Measurements from ENCODE around the gene SIK3.

The SIK3 gene

DNA sequence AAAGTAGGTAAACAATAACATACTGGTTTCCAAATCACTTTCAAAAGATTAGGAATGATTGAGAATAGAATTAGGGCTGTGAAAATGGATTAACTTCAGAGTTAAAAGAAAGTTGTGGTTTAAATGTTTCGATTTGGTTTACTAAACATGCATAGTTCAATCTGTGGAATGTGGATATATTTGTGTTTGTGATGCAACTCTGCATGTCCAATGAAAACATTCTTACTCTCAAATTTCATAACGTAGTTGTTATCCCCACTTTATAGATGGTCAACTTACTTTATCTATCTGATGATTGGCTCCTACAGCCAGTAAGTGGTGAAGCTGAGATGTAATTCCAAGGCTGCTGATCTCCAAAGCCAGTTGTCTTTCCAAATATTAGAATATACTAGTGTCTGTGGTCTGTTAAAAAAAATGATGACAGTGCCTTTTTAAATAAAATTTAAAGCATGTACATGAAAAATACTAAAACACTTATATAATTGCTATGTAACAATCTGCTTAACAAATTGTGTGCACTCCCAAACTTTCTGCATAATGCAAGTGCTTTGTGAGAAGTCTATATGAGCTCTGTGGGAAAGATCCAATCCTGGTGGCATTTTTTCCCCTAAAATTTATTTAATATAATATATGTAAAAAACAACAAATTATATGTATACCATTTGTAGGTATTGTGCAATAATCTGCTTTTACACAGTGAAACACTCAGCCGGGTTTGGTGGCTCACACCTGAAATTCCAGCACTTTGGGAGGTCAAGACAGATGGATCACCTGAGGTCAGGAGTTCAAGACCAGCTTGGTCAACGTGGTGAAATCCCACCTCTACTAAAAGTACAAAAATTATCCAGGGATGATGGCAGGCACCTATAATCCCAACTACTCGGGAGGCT is 9.7 kb upstream of the SIK3 start:
- Histone ChIP-seq H3K36me3 (ENCODE audit: control insufficient read depth, insufficient read depth, low read length) (no peaks in the 10 kb centered on the region), H3K4me1 (ENCODE audit: control insufficient read depth, insufficient read depth, low read length) (no peaks in the 10 kb centered on the region), H3K27me3 (ENCODE audit: control insufficient read depth, insufficient read depth, low read length) (no peaks in the 10 kb centered on the region), H3K9ac (ENCODE audit: low read depth, low read length) (no peak overlapping the region), H3K4me3 (ENCODE audit: low read depth, low read length) (no peak overlapping the region), H3K9me3 (ENCODE audit: control insufficient read depth, insufficient read depth, low read length) (no peaks in the 10 kb centered on the region), H3K27ac (ENCODE audit: low read depth, low read length) (no peak overlapping the region)

DNA sequence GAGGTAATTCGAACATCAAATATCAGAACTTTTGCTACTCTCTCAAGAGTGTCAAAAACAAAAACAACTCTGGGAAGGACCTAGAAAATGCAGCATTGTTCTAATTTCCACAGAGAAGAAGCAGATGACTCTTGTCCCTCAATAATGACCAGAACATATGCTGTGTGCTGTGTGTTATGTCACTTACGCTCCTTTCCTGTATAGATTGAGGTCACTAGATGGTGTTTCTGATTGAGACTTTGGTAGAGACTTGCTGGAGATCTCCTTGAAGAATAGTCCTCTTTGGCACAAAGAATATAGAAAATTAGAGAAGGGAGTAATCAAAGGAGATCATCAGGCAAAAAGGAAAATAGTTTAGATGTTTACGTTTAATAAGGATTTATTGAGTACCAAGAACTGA is 2.3 kb upstream of the SIK3 start:
- no peak overlapping the region for H3K4me3 ChIP-seq (ENCODE audit: low read depth, low read length)
- H3K9me3 ChIP-seq (ENCODE audit: control insufficient read depth, insufficient read depth, low read length), result no peaks in the 10 kb centered on the region
- no peaks in the 10 kb centered on the region for H3K27me3 ChIP-seq (ENCODE audit: control insufficient read depth, insufficient read depth, low read length)
- H3K36me3 ChIP-seq (ENCODE audit: control insufficient read depth, insufficient read depth, low read length), result no peaks in the 10 kb centered on the region
- peaks cover 20% of the 10 kb centered on the region for H3K4me1 ChIP-seq (ENCODE audit: control insufficient read depth, insufficient read depth, low read length)
- no peak overlapping the region for H3K27ac ChIP-seq (ENCODE audit: low read depth, low read length)
- H3K9ac ChIP-seq (ENCODE audit: low read depth, low read length), result no peak overlapping the region

DNA sequence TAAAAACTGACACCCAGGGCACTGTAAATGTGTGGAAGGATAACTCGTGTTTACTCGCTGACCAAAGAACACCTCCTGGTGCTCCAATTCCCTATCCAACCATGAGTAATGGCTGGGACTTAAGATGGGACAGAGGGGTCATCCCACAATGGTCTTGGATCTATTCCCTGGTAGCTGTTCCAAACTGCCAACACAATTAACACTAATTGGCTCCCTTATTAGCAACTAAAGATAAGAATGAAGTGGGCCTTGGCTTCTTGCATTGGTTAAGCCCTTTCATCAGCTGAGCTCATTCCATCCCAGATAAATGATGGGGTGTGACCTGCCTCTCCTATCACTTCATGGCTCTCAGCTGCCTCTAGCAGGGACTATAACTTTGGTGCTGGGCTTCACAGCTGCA is 1.5 kb upstream of the SIK3 start:
- Histone ChIP-seq H3K4me3 (ENCODE audit: low read depth, low read length) (no peak overlapping the region), H3K9me3 (ENCODE audit: control insufficient read depth, insufficient read depth, low read length) (no peaks in the 10 kb centered on the region), H3K27me3 (ENCODE audit: control insufficient read depth, insufficient read depth, low read length) (no peaks in the 10 kb centered on the region), H3K9ac (ENCODE audit: low read depth, low read length) (no peak overlapping the region), H3K36me3 (ENCODE audit: control insufficient read depth, insufficient read depth, low read length) (no peaks in the 10 kb centered on the region), H3K27ac (ENCODE audit: low read depth, low read length) (no peak overlapping the region), H3K4me1 (ENCODE audit: control insufficient read depth, insufficient read depth, low read length) (peaks cover 29% of the 10 kb centered on the region)

DNA sequence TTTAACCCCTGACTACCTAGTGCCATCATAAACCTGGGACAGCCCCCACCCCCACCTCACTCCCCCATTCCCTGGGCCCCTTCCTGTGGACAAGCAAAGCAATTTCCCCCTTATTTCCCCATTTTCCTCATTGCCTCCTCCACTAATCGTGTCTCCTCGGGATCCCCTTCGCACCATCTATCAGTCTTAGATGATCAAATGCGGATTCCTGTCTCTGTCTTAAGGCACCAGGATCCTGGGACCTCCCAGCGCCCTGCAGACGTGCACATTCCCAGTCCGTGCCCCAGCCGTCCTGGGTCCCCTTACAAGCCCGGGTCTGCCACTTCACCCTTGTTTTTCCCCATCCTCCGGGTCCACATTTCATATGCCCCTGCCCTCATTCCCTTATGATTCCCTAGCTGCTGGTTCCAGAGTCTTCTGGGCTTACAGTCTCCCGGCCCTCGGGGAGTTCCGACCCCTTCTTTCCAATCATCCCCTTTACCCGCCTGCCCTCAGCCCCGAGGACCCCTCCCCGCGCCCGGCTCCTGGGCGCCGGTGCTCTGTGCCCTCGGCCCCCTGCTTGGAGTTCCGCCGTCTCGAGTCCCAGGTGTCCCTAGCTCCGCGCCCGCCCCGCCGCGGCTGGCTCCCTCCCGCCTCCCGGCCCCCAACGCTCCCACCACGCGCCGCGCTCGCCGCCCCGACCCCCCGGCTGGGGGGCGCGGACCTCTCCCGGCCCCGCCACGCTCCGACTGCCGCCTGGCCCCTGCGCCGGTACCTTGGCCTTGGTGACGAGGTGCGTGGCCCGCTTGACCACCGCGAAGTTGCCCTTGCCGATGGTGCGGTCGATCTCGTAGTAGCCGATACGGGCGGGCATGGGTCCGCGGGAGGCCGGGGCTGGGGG is 599 bp downstream of the SIK3 start:
- Histone ChIP-seq H3K27me3 (ENCODE audit: control insufficient read depth, insufficient read depth, low read length) (no peaks in the 10 kb centered on the region), H3K36me3 (ENCODE audit: control insufficient read depth, insufficient read depth, low read length) (no peaks in the 10 kb centered on the region), H3K9me3 (ENCODE audit: control insufficient read depth, insufficient read depth, low read length) (no peaks in the 10 kb centered on the region), H3K4me1 (ENCODE audit: control insufficient read depth, insufficient read depth, low read length) (peaks cover 32% of the 10 kb centered on the region), H3K9ac (ENCODE audit: low read depth, low read length) (peak overlapping the region; percentile 77), H3K27ac (ENCODE audit: low read depth, low read length) (peak overlapping the region; percentile 87), H3K4me3 (ENCODE audit: low read depth, low read length) (peak overlapping the region; percentile 98)

- Histone ChIP-seq H3K4me3 (ENCODE audit: low read depth, low read length) (peak overlapping the region; percentile 98), H3K4me1 (ENCODE audit: control insufficient read depth, insufficient read depth, low read length) (peaks cover 32% of the 10 kb centered on the region), H3K9me3 (ENCODE audit: control insufficient read depth, insufficient read depth, low read length) (no peaks in the 10 kb centered on the region), H3K36me3 (ENCODE audit: control insufficient read depth, insufficient read depth, low read length) (no peaks in the 10 kb centered on the region), H3K27ac (ENCODE audit: low read depth, low read length) (no peak overlapping the region), H3K9ac (ENCODE audit: low read depth, low read length) (no peak overlapping the region), H3K27me3 (ENCODE audit: control insufficient read depth, insufficient read depth, low read length) (no peaks in the 10 kb centered on the region)
These were observed 1.2 kb downstream of the SIK3 start for GRCh38 chr11:117097014-117097388.

DNA sequence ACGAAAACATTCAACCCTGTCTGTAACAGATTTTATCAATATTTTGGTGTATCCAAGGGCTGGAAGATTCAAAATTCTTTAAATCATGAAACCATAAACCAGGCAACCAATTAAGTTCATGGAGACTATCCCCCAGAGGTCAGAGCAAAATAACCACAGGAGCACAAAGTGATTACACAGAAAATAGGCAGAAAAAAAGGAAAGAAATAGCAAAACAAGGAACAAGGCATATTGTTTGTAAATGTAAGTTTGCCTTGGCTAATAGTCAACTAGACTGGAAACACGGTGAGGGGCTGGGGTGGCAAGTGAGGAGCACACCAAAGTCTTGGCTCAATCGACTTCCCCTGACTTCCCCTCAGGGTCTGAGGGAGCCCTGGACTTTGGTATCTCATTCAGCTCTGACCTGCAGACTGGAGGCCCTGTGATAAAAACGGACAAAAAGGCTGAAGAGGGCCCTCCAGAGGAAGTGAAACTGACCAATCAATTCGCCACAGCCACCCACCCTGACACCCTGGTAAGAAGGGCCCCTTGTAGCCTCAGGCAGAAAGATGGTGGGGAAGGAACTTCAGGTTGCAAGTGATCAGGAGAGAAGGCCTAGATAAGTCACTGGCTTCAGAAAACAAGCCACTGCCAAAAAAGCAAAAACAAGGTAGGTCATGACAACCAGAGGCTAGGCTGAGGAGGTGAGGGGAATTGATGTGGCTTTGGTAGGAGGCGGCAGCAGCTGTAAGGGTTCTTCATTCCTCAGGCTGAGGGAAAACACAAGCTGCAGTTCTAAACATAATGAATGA is 1.8 kb downstream of the SIK3 start:
- no peak overlapping the region for H3K9ac ChIP-seq (ENCODE audit: low read depth, low read length)
- no peaks in the 10 kb centered on the region for H3K27me3 ChIP-seq (ENCODE audit: control insufficient read depth, insufficient read depth, low read length)
- H3K9me3 ChIP-seq (ENCODE audit: control insufficient read depth, insufficient read depth, low read length), result no peaks in the 10 kb centered on the region
- H3K4me1 ChIP-seq (ENCODE audit: control insufficient read depth, insufficient read depth, low read length), result peaks cover 32% of the 10 kb centered on the region
- H3K4me3 ChIP-seq (ENCODE audit: low read depth, low read length), result peak overlapping the region; percentile 98
- H3K36me3 ChIP-seq (ENCODE audit: control insufficient read depth, insufficient read depth, low read length), result no peaks in the 10 kb centered on the region
- peak overlapping the region; percentile 48 for H3K27ac ChIP-seq (ENCODE audit: low read depth, low read length)

DNA sequence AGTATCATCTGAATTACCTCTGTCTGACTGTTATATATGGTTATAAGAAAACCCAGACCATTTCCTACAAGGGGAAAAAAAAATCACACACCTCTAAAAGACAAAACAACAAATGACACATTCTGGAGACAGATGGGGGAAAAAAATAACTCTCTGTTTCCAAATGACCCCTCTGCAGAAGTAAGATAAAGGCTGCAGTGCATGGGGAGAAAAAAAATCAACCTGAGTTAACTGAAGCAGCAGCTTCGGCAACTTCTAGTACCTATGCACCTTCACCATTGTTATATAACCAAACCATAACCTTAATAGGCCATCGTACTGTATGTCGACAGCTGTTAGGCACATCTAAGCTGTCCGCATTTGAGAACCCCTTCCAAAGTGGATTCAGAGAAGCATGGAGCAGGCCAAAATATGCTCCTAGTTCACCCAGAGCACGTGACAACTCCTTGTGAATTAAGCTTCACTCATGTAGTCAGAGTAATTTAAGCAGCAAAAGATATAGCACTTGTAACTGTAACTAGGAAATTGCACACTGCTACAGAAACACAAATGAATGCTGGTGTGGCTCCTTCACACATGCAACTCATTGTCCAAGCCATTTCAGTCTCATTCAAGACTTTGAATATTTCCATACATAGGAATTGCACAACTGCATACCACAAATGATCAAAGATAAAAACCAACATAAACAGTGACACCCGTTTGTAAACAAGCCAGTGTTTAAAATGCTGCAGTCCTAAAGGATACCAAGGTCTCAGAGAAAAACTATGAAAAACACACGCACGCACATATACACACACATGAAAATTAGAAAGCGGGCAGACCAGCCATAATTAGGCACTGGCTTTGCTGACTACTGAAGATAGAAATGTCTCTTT is 2.7 kb downstream of the SIK3 start:
- no peak overlapping the region for H3K9ac ChIP-seq (ENCODE audit: low read depth, low read length)
- H3K36me3 ChIP-seq (ENCODE audit: control insufficient read depth, insufficient read depth, low read length), result no peaks in the 10 kb centered on the region
- H3K9me3 ChIP-seq (ENCODE audit: control insufficient read depth, insufficient read depth, low read length), result no peaks in the 10 kb centered on the region
- no peaks in the 10 kb centered on the region for H3K27me3 ChIP-seq (ENCODE audit: control insufficient read depth, insufficient read depth, low read length)
- H3K27ac ChIP-seq (ENCODE audit: low read depth, low read length), result peak overlapping the region; percentile 48
- peaks cover 32% of the 10 kb centered on the region for H3K4me1 ChIP-seq (ENCODE audit: control insufficient read depth, insufficient read depth, low read length)
- peak overlapping the region; percentile 98; the same call in 1 of the 2 replicates for H3K4me3 ChIP-seq (ENCODE audit: low read depth, low read length)

DNA sequence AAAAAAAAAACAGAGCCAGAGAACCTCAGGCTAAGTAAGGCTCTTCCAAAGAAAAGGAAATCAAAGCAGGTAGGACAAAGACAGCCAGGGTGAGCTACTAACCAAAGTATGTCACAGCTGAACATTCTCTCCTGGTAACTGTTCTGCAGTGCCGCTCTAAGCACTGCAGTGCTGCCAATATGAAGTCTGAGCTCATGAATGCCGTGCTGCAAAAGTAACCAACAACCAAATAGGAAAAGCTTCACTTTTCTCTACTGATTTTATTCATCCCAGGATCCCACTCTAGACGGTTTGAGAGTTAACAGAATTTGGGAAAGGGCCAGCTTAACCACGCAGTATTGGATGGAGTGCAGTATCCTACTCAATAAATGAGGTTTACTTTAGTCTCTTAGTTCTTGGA is 3.5 kb downstream of the SIK3 start:
- Histone ChIP-seq H3K9me3 (ENCODE audit: control insufficient read depth, insufficient read depth, low read length) (no peaks in the 10 kb centered on the region), H3K9ac (ENCODE audit: low read depth, low read length) (no peak overlapping the region), H3K27ac (ENCODE audit: low read depth, low read length) (peak overlapping the region; percentile 14), H3K4me1 (ENCODE audit: control insufficient read depth, insufficient read depth, low read length) (peaks cover 32% of the 10 kb centered on the region), H3K36me3 (ENCODE audit: control insufficient read depth, insufficient read depth, low read length) (no peaks in the 10 kb centered on the region), H3K4me3 (ENCODE audit: low read depth, low read length) (no peak overlapping the region), H3K27me3 (ENCODE audit: control insufficient read depth, insufficient read depth, low read length) (no peaks in the 10 kb centered on the region)

GRCh38 chr11:117092951-117093590 is 5.2 kb downstream of the SIK3 start:
- no peaks in the 10 kb centered on the region for H3K9me3 ChIP-seq (ENCODE audit: control insufficient read depth, insufficient read depth, low read length)
- H3K4me1 ChIP-seq (ENCODE audit: control insufficient read depth, insufficient read depth, low read length), result peaks cover 28% of the 10 kb centered on the region
- H3K4me3 ChIP-seq (ENCODE audit: low read depth, low read length), result no peak overlapping the region
- no peaks in the 10 kb centered on the region for H3K27me3 ChIP-seq (ENCODE audit: control insufficient read depth, insufficient read depth, low read length)
- H3K36me3 ChIP-seq (ENCODE audit: control insufficient read depth, insufficient read depth, low read length), result no peaks in the 10 kb centered on the region
- H3K27ac ChIP-seq (ENCODE audit: low read depth, low read length), result no peak overlapping the region
- no peak overlapping the region for H3K9ac ChIP-seq (ENCODE audit: low read depth, low read length)
